CD14-positive monocyte (primary cell): Measurements from ENCODE around the gene CD248. TPM values are rescaled to one million over a fixed set of nuclear protein-coding genes. Genes with fewer than 3 reads are reported as not detected.

Experiments used
- DNase-seq, 3 donors: peaks; one replicate each; pipeline ENCODE4 v3.0.0-alpha.2; 2011 to 2022
- H2AFZ ChIP-seq: 2 replicates; pipeline ENCODE4 v1.6.0; 2012; ENCODE audit warnings: mild to moderate bottlenecking, low read depth, low read length, inconsistent platforms; ENCODE audit not compliant: insufficient read depth, poor library complexity, severe bottlenecking
- H3K27ac ChIP-seq, 2 donors: 1 replicate in 1 of 2; 2 replicates in 1 of 2; pipeline ENCODE4 v1.5.1; 2012 to 2013; ENCODE audit warnings: low read length in 2 of 2, control low read depth in 1 of 2, inconsistent platforms in 1 of 2, low read depth in 1 of 2, mild to moderate bottlenecking in 1 of 2
- H3K27me3 ChIP-seq, 2 donors: one replicate each; pipeline versions ENCODE4 v1.6.0 to v1.6.1; 2011 to 2013; ENCODE audit warnings: low read length in 2 of 2; ENCODE audit not compliant: control insufficient read depth in 2 of 2, insufficient read depth in 2 of 2
- H3K36me3 ChIP-seq, 2 donors: replicated peaks in 1 of 2; 1 replicate in 1 of 2; 2 replicates in 1 of 2; pipeline versions ENCODE4 v1.5.1 to v1.6.1; 2012 to 2013; ENCODE audit warnings: low read length in 2 of 2, control low read depth in 1 of 2, inconsistent platforms in 1 of 2, mild to moderate bottlenecking in 1 of 2; ENCODE audit not compliant: insufficient read depth in 2 of 2, control insufficient read depth in 1 of 2
- H3K4me1 ChIP-seq, 2 donors: 1 replicate in 1 of 2; 2 replicates in 1 of 2; pipeline versions ENCODE4 v1.5.1 to v1.6.1; 2012 to 2013; ENCODE audit warnings: low read length in 2 of 2, control low read depth in 1 of 2, inconsistent platforms in 1 of 2, mild to moderate bottlenecking in 1 of 2, moderate library complexity in 1 of 2; ENCODE audit not compliant: insufficient read depth in 2 of 2, control insufficient read depth in 1 of 2
- H3K4me2 ChIP-seq: replicated peaks from 2 replicates; pipeline ENCODE3; 2012; ENCODE audit warnings: low read length, moderate library complexity, mild to moderate bottlenecking; ENCODE audit not compliant: poor library complexity, severe bottlenecking; ENCODE audit errors: extremely low read depth
- H3K4me3 ChIP-seq, 3 experiments: fragments of 200-600 bp in 1 of 3; sonication (generic) in 1 of 3; replicated peaks in 1 of 3; 1 replicate in 2 of 3; 2 replicates in 1 of 3; pipeline ENCODE4 v1.5.1; 2011 to 2013; ENCODE audit warnings: low read length in 3 of 3, mild to moderate bottlenecking in 3 of 3, control low read depth in 2 of 3, low read depth in 2 of 3, inconsistent platforms in 1 of 3, moderate library complexity in 1 of 3
- H3K79me2 ChIP-seq: 2 replicates; pipeline ENCODE4 v1.6.0; 2012; ENCODE audit warnings: mild to moderate bottlenecking, control low read depth, inconsistent platforms, low read length, moderate library complexity; ENCODE audit not compliant: insufficient read depth
- H3K9ac ChIP-seq: 2 replicates; pipeline ENCODE4 v1.6.0; 2017; ENCODE audit warnings: low read length, mild to moderate bottlenecking; ENCODE audit not compliant: insufficient read depth, poor library complexity, severe bottlenecking
- H3K9me3 ChIP-seq, 2 donors: replicated peaks in 1 of 2; 1 replicate in 1 of 2; 2 replicates in 1 of 2; pipeline versions ENCODE4 v1.5.1 to v1.6.1; 2012 to 2013; ENCODE audit warnings: low read length in 2 of 2, control low read depth in 1 of 2; ENCODE audit not compliant: control insufficient read depth in 1 of 2, insufficient read depth in 1 of 2
- H4K20me1 ChIP-seq: 2 replicates; pipeline ENCODE4 v1.6.0; 2012; ENCODE audit warnings: mild to moderate bottlenecking, low read length, control low read depth, moderate library complexity; ENCODE audit not compliant: insufficient read depth
- H3K27ac Mint-ChIP-seq, 7 donors: one replicate each; pipeline ENCODE4 v1.8.0; 2020; ENCODE audit warnings: mild to moderate bottlenecking in 7 of 7, mixed read lengths in 7 of 7, moderate library complexity in 6 of 7, inconsistent platforms in 2 of 7
- H3K27me3 Mint-ChIP-seq, 3 donors: one replicate each; pipeline ENCODE4 v1.8.0; 2021 to 2022; ENCODE audit warnings: low read depth in 3 of 3, mild to moderate bottlenecking in 3 of 3, mixed read lengths in 3 of 3, moderate library complexity in 3 of 3, inconsistent platforms in 1 of 3
- H3K36me3 Mint-ChIP-seq, 2 donors: one replicate each; pipeline ENCODE4 v1.8.0; 2020; ENCODE audit warnings: mixed read lengths in 2 of 2, inconsistent platforms in 1 of 2, mild to moderate bottlenecking in 1 of 2
- H3K4me1 Mint-ChIP-seq: one replicate; pipeline ENCODE4 v1.8.0; 2020; ENCODE audit warnings: mild to moderate bottlenecking, mixed read lengths
- H3K4me3 Mint-ChIP-seq, 2 donors: one replicate each; pipeline ENCODE4 v1.8.0; 2020; ENCODE audit warnings: mild to moderate bottlenecking in 2 of 2, mixed read lengths in 2 of 2, moderate library complexity in 1 of 2
- H3K9me3 Mint-ChIP-seq, 7 donors: one replicate each; pipeline ENCODE4 v1.8.0; 2020 to 2022; ENCODE audit warnings: mixed read lengths in 7 of 7, mild to moderate bottlenecking in 6 of 7, moderate library complexity in 6 of 7, inconsistent platforms in 2 of 7
- WGBS: methylation state at CpG from one replicate; pipeline ENCODE4 v1.1.5; 2013; ENCODE audit warnings: missing lambda C conversion rate; ENCODE audit not compliant: insufficient coverage; 5-methylcytosine and 5-hydroxymethylcytosine counted together
- intact Hi-C, 2 donors: fragments of 100-400 bp; cut with micrococcal nuclease; formaldehyde crosslinking; loops; one replicate each; pipeline versions ENCODE4 v1.15.0 to v1.15.1; 2023
- polyA plus RNA-seq, 3 donors: library from polyadenylated mRNA; depleted of rRNA in 1 of 3; unstranded in 2 of 3; stranded (reverse) in 1 of 3; fragments of 300-500 nt in 2 of 3; fragments of >200 nt in 1 of 3; fragmentation: Illumina TruSeq in 2 of 3; gene quantifications; 1 replicate in 2 of 3; 2 replicates in 1 of 3; pipeline ENCODE4 v1.2.3, GENCODE V29; 2012 to 2021
- TF ChIP-seq, protein P1 (sequence below): fragments of 200-600 bp; IDR thresholded peaks from one replicate; pipeline ENCODE4 v1.8.0; 2022; ENCODE audit warnings: antibody characterized with exemption, mild to moderate bottlenecking

The CD248 gene
- polyA plus RNA-seq, 3 donors, result 0.05 to 0.13 TPM; not detected in 1

DNA sequence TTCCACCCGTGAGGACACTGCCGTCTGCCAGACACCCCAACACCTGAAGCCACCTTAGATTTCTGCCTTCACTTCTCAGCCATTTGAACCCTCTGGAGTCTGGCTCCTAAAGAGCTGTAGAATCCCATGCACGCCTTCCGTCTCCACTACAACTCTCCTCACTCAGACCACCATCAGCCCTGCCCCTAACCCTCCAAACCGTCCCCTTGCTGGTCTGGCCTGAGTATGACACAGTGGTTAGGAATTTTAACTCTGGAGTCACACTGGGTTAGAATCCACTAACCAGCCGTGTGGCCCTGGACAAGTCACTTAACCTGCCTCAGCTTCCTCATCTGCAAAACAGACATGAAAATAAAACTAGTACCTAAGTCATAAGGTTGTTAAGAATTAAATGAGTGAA lies 35.8 kb downstream of the CD248 start:
- peak overlapping the region in 4 of 7 donors; percentile 16 to 72 (median 30) for H3K27ac Mint-ChIP-seq
- 96% methylated on average over 2 of the region's 6 CpGs for WGBS
- Histone ChIP-seq H3K79me2 (no peaks in the 10 kb centered on the region), H3K9ac (no peak overlapping the region), H3K36me3 (peaks cover 8 to 20% of the 10 kb centered on the region in 2 donors), H3K9me3 (no peaks in the 10 kb centered on the region), H3K4me2 (no peak overlapping the region), H3K27ac (no peak overlapping the region), H4K20me1 (peaks cover 55% of the 10 kb centered on the region), H3K27me3 (peaks cover 3 to 23% of the 10 kb centered on the region in 2 donors), H3K4me1 (peaks cover 8 to 23% of the 10 kb centered on the region in 2 donors), H2AFZ (no peak overlapping the region), H3K4me3 (no peak overlapping the region)
- intact Hi-C loops, result no loop called here
- H3K4me1 Mint-ChIP-seq, result peaks cover 23% of the 10 kb centered on the region
- peaks cover 23 to 35% (median 35%) of the 10 kb centered on the region in 3 donors for H3K27me3 Mint-ChIP-seq
- H3K9me3 Mint-ChIP-seq, result peaks cover 0 to 7% (median 2%) of the 10 kb centered on the region in 7 donors
- no peak overlapping the region for H3K4me3 Mint-ChIP-seq
- TF ChIP-seq, protein P1, sequence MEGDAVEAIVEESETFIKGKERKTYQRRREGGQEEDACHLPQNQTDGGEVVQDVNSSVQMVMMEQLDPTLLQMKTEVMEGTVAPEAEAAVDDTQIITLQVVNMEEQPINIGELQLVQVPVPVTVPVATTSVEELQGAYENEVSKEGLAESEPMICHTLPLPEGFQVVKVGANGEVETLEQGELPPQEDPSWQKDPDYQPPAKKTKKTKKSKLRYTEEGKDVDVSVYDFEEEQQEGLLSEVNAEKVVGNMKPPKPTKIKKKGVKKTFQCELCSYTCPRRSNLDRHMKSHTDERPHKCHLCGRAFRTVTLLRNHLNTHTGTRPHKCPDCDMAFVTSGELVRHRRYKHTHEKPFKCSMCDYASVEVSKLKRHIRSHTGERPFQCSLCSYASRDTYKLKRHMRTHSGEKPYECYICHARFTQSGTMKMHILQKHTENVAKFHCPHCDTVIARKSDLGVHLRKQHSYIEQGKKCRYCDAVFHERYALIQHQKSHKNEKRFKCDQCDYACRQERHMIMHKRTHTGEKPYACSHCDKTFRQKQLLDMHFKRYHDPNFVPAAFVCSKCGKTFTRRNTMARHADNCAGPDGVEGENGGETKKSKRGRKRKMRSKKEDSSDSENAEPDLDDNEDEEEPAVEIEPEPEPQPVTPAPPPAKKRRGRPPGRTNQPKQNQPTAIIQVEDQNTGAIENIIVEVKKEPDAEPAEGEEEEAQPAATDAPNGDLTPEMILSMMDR, result no peak
- DNase-seq, result no peak
- H3K36me3 Mint-ChIP-seq, result peaks cover 23 to 28% of the 10 kb centered on the region in 2 donors

- intact Hi-C loops, result no loop called here
Measured at GRCh38 chr11:66280428-66280827, 36.4 kb downstream of the CD248 start.

More at GRCh38 chr11:66280428-66280827, 36.4 kb downstream of the CD248 start:
- peaks cover 8 to 23% of the 10 kb centered on the region in 2 donors for H3K4me1 ChIP-seq
- peaks cover 56% of the 10 kb centered on the region for H4K20me1 ChIP-seq
- Mint-ChIP-seq H3K4me1 (peaks cover 23% of the 10 kb centered on the region), H3K27me3 (peaks cover 24 to 35% (median 35%) of the 10 kb centered on the region in 3 donors), H3K9me3 (peaks cover 0 to 7% (median 2%) of the 10 kb centered on the region in 7 donors), H3K4me3 (no peak overlapping the region), H3K27ac (no peak overlapping the region), H3K36me3 (peaks cover 28 to 32% of the 10 kb centered on the region in 2 donors)
- H3K36me3 ChIP-seq, result peaks cover 14 to 25% of the 10 kb centered on the region in 2 donors
- H3K79me2 ChIP-seq, result no peaks in the 10 kb centered on the region
- DNase-seq, result no peak
- no peaks in the 10 kb centered on the region for H3K9me3 ChIP-seq
- H3K9ac ChIP-seq, result no peak overlapping the region
- 93% methylated on average over 9 of the region's 14 CpGs for WGBS
- peaks cover 3 to 23% of the 10 kb centered on the region in 2 donors for H3K27me3 ChIP-seq
- H3K4me3 ChIP-seq, result no peak overlapping the region
- no peak overlapping the region for H3K4me2 ChIP-seq
- no peak overlapping the region for H2AFZ ChIP-seq
- TF ChIP-seq, protein P1, result no peak
- H3K27ac ChIP-seq, result no peak overlapping the region
